GM23338 (cell line): ENCODE measurements around the gene MPP3. TPM values are rescaled to one million over a fixed set of nuclear protein-coding genes. Genes with fewer than 3 reads are reported as not detected.

Experiments used
- ATAC-seq: fragments of 200-7000 bp; cut with Tn5 transposase; 3 replicates; pipeline ENCODE4 v1.9.1; 2020
- DNase-seq: peaks from one replicate; pipeline ENCODE4 v3.0.0-alpha.2; 2015; ENCODE audit warnings: low spot score
- H2AFZ ChIP-seq: fragments of 200-600 bp; sonication (generic); 2 replicates; pipeline ENCODE4 v1.8.0; 2016; ENCODE audit warnings: antibody characterized with exemption, mild to moderate bottlenecking, moderate library complexity
- H3F3A ChIP-seq: fragments of 200-600 bp; sonication (generic); replicated peaks from 2 replicates; pipeline ENCODE4 v1.8.0; 2017; ENCODE audit warnings: antibody characterized with exemption, mixed run types, low read depth
- H3K27ac ChIP-seq: fragments of 200-600 bp; sonication (generic); 2 replicates; pipeline ENCODE4 v1.6.1; 2016; ENCODE audit warnings: low read depth
- H3K27me3 ChIP-seq: fragments of 200-600 bp; sonication (generic); 2 replicates; pipeline ENCODE4 v1.8.0; 2016; ENCODE audit warnings: mild to moderate bottlenecking, mixed run types, moderate library complexity; ENCODE audit not compliant: insufficient read depth
- H3K36me3 ChIP-seq: fragments of 200-600 bp; sonication (generic); 2 replicates; pipeline ENCODE4 v1.8.0; 2016; ENCODE audit warnings: mild to moderate bottlenecking; ENCODE audit not compliant: insufficient read depth
- H3K4me1 ChIP-seq: fragments of 200-600 bp; sonication (generic); 2 replicates; pipeline ENCODE4 v1.8.0; 2016; ENCODE audit warnings: mild to moderate bottlenecking, moderate library complexity; ENCODE audit not compliant: insufficient read depth
- H3K4me2 ChIP-seq: fragments of 200-600 bp; sonication (generic); 2 replicates; pipeline ENCODE4 v1.7.1; 2017; ENCODE audit warnings: mixed run types
- H3K4me3 ChIP-seq: fragments of 200-600 bp; sonication (generic); 2 replicates; pipeline ENCODE4 v1.6.1; 2016; ENCODE audit warnings: mixed run types
- H3K79me2 ChIP-seq: fragments of 200-600 bp; sonication (generic); replicated peaks from 2 replicates; pipeline ENCODE4 v1.8.0; 2017; ENCODE audit warnings: mild to moderate bottlenecking; ENCODE audit not compliant: insufficient read depth
- H3K9me2 ChIP-seq: fragments of 200-600 bp; sonication (generic); 2 replicates; pipeline ENCODE4 v1.8.0; 2017; ENCODE audit not compliant: insufficient read depth
- H4K20me1 ChIP-seq: fragments of 200-600 bp; sonication (generic); replicated peaks from 2 replicates; pipeline ENCODE4 v1.8.0; 2017; ENCODE audit warnings: mild to moderate bottlenecking; ENCODE audit not compliant: insufficient read depth
- H3K27ac Mint-ChIP-seq: 2 replicates; pipeline ENCODE4 v1.8.0; 2020; ENCODE audit warnings: inconsistent platforms, mild to moderate bottlenecking, moderate library complexity, mixed read lengths
- H3K27me3 Mint-ChIP-seq: 3 replicates; pipeline ENCODE4 v1.8.0; 2022; ENCODE audit warnings: low read depth, mild to moderate bottlenecking, moderate library complexity, mixed read lengths, inconsistent platforms; ENCODE audit not compliant: insufficient read depth, poor library complexity
- H3K36me3 Mint-ChIP-seq: 3 replicates; pipeline ENCODE4 v1.8.0; 2021; ENCODE audit warnings: low read depth, mild to moderate bottlenecking, inconsistent platforms, moderate library complexity, mixed read lengths
- H3K4me1 Mint-ChIP-seq: 3 replicates; pipeline ENCODE4 v1.8.0; 2020; ENCODE audit warnings: mild to moderate bottlenecking, inconsistent platforms, mixed read lengths
- H3K4me3 Mint-ChIP-seq: 3 replicates; pipeline ENCODE4 v1.8.0; 2021; ENCODE audit warnings: moderate library complexity, mild to moderate bottlenecking, inconsistent platforms, mixed read lengths
- H3K9me3 Mint-ChIP-seq: 3 replicates; pipeline ENCODE4 v1.8.0; 2020; ENCODE audit warnings: moderate library complexity, mild to moderate bottlenecking, inconsistent platforms, mixed read lengths
- CREB1 ChIP-seq: fragments of 250-450 bp; sonication (Bioruptor Pico); IDR thresholded peaks from 2 replicates; pipeline ENCODE4 v1.5.0; 2020; ENCODE audit warnings: low read depth, mild to moderate bottlenecking, moderate library complexity
- ETS1 ChIP-seq: IDR thresholded peaks from 2 replicates; pipeline ENCODE4 v1.6.1; 2016; ENCODE audit warnings: antibody characterized with exemption
- EZH2 ChIP-seq: fragments of 200-600 bp; sonication (generic); IDR thresholded peaks from one replicate; pipeline ENCODE4 v1.8.0; 2017; ENCODE audit warnings: antibody characterized with exemption, mild to moderate bottlenecking, low read depth; ENCODE audit not compliant: unreplicated experiment
- EZH2phosphoT487 ChIP-seq: fragments of 200-600 bp; sonication (generic); IDR thresholded peaks from one replicate; pipeline ENCODE4 v1.8.1; 2018; ENCODE audit warnings: antibody characterized with exemption; ENCODE audit not compliant: unreplicated experiment
- JUNB ChIP-seq: IDR thresholded peaks from one replicate; pipeline ENCODE4 v1.6.1; 2016; ENCODE audit warnings: antibody characterized with exemption; ENCODE audit not compliant: unreplicated experiment
- NANOG ChIP-seq: IDR thresholded peaks from 2 replicates; pipeline ENCODE4 v1.6.1; 2016; ENCODE audit warnings: antibody characterized with exemption, borderline replicate concordance
- POLR2AphosphoS5 ChIP-seq: IDR thresholded peaks from 2 replicates; pipeline ENCODE4 v1.6.1; 2016; ENCODE audit warnings: antibody characterized with exemption, low read depth
- STAT1 ChIP-seq: IDR thresholded peaks from one replicate; pipeline ENCODE4 v1.6.1; 2016; ENCODE audit warnings: antibody characterized with exemption; ENCODE audit not compliant: unreplicated experiment
- ZNF114 ChIP-seq: fragments of 250-450 bp; sonication (Bioruptor Pico); IDR thresholded peaks from 2 replicates; pipeline ENCODE4 v1.5.0; 2020; ENCODE audit warnings: mild to moderate bottlenecking, moderate library complexity
- ZNF462 ChIP-seq: fragments of 250-450 bp; sonication (Bioruptor Pico); IDR thresholded peaks from 2 replicates; pipeline ENCODE4 v1.5.0; 2020; ENCODE audit warnings: mild to moderate bottlenecking, moderate library complexity
- polyA plus RNA-seq: library from polyadenylated mRNA; unstranded; fragments of >200 nt; fragmentation: Nextera tagmentation; extraction: Ambion mirVana; gene quantifications from 2 replicates; pipeline ENCODE4 v1.2.1, GENCODE V29; 2016
- total RNA-seq: library from RNA; depleted of rRNA; stranded (reverse); fragments of >200 nt; shearing (Covaris generic); gene quantifications from 2 replicates; pipeline ENCODE4 v1.2.3, GENCODE V29; 2014

MPP3 gene
- total and polyA plus RNA-seq, 2 experiments from 2014 or later, result 6.6 to 7.4 TPM

- DNase-seq (no peak), ATAC-seq (no peak)
- Mint-ChIP-seq H3K9me3 (no peaks in the 10 kb centered on the region), H3K36me3 (no peaks in the 10 kb centered on the region), H3K4me1 (peaks cover 7% of the 10 kb centered on the region; the same call in 2 of the 3 replicates), H3K27ac (no peak overlapping the region), H3K4me3 (no peak overlapping the region), H3K27me3 (peaks cover 15% of the 10 kb centered on the region)
- Histone ChIP-seq H2AFZ (no peak overlapping the region), H3K79me2 (no peaks in the 10 kb centered on the region), H3K4me3 (no peak overlapping the region), H4K20me1 (no peaks in the 10 kb centered on the region), H3K27me3 (peaks cover 21% of the 10 kb centered on the region), H3K9me2 (no peaks in the 10 kb centered on the region), H3K27ac (no peak overlapping the region), H3K36me3 (no peaks in the 10 kb centered on the region), H3F3A (no peaks in the 10 kb centered on the region), H3K4me1 (peaks cover 5% of the 10 kb centered on the region), H3K4me2 (no peak overlapping the region)
- TF ChIP-seq POLR2AphosphoS5 (no peak), JUNB (no peak), STAT1 (no peak), NANOG (no peak), CREB1 (no peak), ETS1 (no peak)
Measured at GRCh38 chr17:43784068-43784467, 48.9 kb downstream of the MPP3 start.

- 0 out of 2 replicates have a peak overlapping the region, but pooled peaks have one; percentile 32 for H2AFZ ChIP-seq
- Mint-ChIP-seq H3K36me3 (no peaks in the 10 kb centered on the region), H3K4me3 (no peak overlapping the region), H3K4me1 (peaks cover 7% of the 10 kb centered on the region; the same call in 2 of the 3 replicates), H3K27me3 (peaks cover 15% of the 10 kb centered on the region), H3K27ac (no peak overlapping the region), H3K9me3 (no peaks in the 10 kb centered on the region)
- TF ChIP-seq EZH2phosphoT487 (no peak), NANOG (no peak), ETS1 (no peak), ZNF114 (CRISPR knock-in tag) (no peak), ZNF462 (CRISPR knock-in tag) (no peak), POLR2AphosphoS5 (no peak), EZH2 (no peak), STAT1 (no peak), JUNB (no peak)
- H3K27me3 ChIP-seq, result peaks cover 21% of the 10 kb centered on the region
- no peak overlapping the region for H3K27ac ChIP-seq
- H3K4me1 ChIP-seq, result peaks cover 5% of the 10 kb centered on the region
- H3F3A ChIP-seq, result no peaks in the 10 kb centered on the region
- no peaks in the 10 kb centered on the region for H3K36me3 ChIP-seq
- no peak overlapping the region for H3K4me2 ChIP-seq
- H3K4me3 ChIP-seq, result no peak overlapping the region
- DNase-seq (no peak), ATAC-seq (no peak)
- H3K9me2 ChIP-seq, result no peaks in the 10 kb centered on the region
- no peaks in the 10 kb centered on the region for H4K20me1 ChIP-seq
- H3K79me2 ChIP-seq, result no peaks in the 10 kb centered on the region
Measured at GRCh38 chr17:43782913-43783680, 49.8 kb downstream of the MPP3 start.
